Measurements from ENCODE around the gene DHRS1.

Gene DHRS1

GRCh38 chr14:24280797-24281460 lies 18.7 kb downstream of the DHRS1 start:
- no peaks in the 10 kb centered on the region for H3K4me1 ChIP-seq (ENCODE audit: control insufficient read depth, insufficient read depth, low read length)
- WGBS (ENCODE audit: insufficient coverage, insufficient read length): no CpG with 5 or more reads among the region's 6 CpGs
- H3K36me3 ChIP-seq (ENCODE audit: control insufficient read depth, insufficient read depth, low read length): no peaks in the 10 kb centered on the region; the same call in 1 of the 2 replicates
- no peaks in the 10 kb centered on the region for H3K27me3 ChIP-seq (ENCODE audit: control insufficient read depth, insufficient read depth, low read length)
- H3K27ac ChIP-seq (ENCODE audit: low read length): no peak overlapping the region
- H3K4me3 ChIP-seq (ENCODE audit: low read length): no peak overlapping the region
- DNase-seq (ENCODE audit: low read depth, low spot score): no peak
- H3K9me3 ChIP-seq (ENCODE audit: control insufficient read depth, insufficient read depth, low read length): no peaks in the 10 kb centered on the region

DNA sequence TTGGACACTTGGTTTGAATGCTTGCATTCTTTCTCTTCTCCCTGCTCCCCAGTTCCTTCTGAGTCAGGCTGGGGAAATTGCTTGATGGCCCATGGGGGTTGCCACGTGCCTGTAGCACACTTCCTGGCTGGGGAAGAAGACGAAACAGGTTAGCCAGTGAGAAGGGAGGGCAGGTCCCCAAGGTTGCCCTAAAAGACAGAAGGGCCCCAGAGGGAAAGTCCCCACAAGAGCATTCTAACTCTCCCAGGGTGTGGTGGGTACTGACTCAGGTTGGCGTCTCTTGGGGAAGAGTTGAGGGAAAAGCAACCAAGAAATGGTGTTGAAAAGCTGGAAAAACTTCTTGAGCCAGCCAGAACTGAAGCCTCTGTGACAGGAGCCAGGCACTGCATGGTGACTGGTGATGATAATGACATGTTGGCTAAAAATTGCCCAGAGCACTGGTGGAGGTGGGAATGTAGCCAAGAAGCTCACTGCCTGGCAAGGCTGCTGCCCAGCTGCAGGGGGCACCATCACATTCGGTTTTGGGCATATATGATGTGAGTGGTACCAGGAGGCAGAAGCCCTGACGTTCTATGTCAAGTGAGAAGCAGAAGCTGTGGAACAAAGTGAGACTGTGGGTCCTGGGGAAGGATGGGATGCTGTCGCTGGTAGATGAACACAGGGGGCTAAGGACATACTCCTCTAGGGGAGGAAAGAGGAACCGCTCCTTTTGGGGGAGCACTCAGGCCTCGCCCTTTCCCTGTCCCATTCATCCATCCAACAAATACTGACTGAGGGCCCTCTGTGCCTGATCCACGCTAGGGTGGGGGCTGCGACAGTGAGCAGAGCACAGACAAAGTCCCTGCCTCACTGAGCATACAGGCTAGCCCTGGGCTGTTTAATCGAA lies 20.0 kb downstream of the DHRS1 start:
- Histone ChIP-seq H3K4me3 (ENCODE audit: low read length) (no peak overlapping the region), H3K9me3 (ENCODE audit: control insufficient read depth, insufficient read depth, low read length) (no peaks in the 10 kb centered on the region), H3K4me1 (ENCODE audit: control insufficient read depth, insufficient read depth, low read length) (no peaks in the 10 kb centered on the region), H3K27ac (ENCODE audit: low read length) (no peak overlapping the region), H3K27me3 (ENCODE audit: control insufficient read depth, insufficient read depth, low read length) (no peaks in the 10 kb centered on the region), H3K36me3 (ENCODE audit: control insufficient read depth, insufficient read depth, low read length) (no peaks in the 10 kb centered on the region; the same call in 1 of the 2 replicates)
- WGBS (ENCODE audit: insufficient coverage, insufficient read length): no CpG with 5 or more reads among the region's 11 CpGs
- DNase-seq (ENCODE audit: low read depth, low spot score): no peak

DNA sequence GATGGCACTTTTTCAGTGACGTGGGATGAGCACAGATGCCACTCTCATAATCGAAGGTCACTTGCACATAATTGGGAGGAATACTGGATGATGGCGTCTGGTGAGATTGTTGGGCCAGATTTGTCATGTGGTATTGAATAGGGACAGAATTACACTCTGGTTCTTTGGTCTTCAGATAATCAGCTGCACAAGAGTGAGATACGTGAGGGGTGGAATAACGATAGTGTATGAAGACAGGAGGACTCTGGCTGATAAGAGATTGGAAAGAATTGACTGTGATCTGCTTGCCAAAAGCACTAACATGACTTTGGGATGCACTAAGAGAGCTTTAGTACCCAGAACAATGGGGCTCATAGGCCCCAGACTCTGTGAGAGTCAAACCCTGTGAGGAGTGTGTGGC lies 21.2 kb downstream of the DHRS1 start:
- Histone ChIP-seq H3K4me3 (ENCODE audit: low read length) (no peak overlapping the region), H3K9me3 (ENCODE audit: control insufficient read depth, insufficient read depth, low read length) (no peaks in the 10 kb centered on the region), H3K36me3 (ENCODE audit: control insufficient read depth, insufficient read depth, low read length) (no peaks in the 10 kb centered on the region; the same call in 1 of the 2 replicates), H3K4me1 (ENCODE audit: control insufficient read depth, insufficient read depth, low read length) (no peaks in the 10 kb centered on the region), H3K27ac (ENCODE audit: low read length) (no peak overlapping the region), H3K27me3 (ENCODE audit: control insufficient read depth, insufficient read depth, low read length) (no peaks in the 10 kb centered on the region)
- WGBS (ENCODE audit: insufficient coverage, insufficient read length): 100% methylated on average over 2 of the region's 5 CpGs
- no peak for DNase-seq (ENCODE audit: low read depth, low spot score)

DNA sequence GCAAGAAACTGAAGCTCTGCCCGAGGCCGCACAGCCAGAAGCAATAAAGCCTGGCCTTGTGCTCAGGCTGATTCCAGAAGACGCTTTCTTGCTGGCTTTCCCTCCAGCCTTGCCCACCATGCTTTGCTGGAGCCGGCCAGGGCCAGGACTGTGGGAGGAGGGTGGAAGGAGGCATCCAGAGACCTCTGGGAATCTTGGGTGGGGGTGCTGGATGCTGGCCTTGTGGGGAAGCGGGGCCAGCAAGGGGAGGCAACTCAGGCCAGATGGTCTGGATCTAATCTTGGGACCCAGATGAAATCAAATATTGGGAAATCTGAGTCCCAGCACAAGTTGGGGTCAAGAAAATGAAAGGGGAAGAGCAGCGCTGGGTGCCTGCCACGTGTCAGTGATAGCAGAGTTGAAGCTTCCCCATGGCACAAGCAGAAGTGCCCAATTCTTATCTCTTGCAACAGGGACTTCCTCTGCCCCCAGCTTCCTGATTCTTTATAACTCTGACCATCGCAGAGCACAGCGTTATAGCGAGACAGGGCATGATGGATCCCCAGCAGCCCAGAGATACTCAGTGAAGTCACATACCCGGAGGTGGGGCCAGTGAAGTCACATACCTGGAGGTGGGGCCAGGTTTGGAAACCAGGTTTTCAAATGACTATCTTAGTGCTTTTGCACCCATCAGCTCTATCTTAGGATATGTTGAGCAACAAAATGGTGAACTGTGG lies 21.8 kb downstream of the DHRS1 start:
- WGBS (ENCODE audit: insufficient coverage, insufficient read length): no CpG with 5 or more reads among the region's 11 CpGs
- H3K27me3 ChIP-seq (ENCODE audit: control insufficient read depth, insufficient read depth, low read length): no peaks in the 10 kb centered on the region
- no peak overlapping the region for H3K27ac ChIP-seq (ENCODE audit: low read length)
- no peaks in the 10 kb centered on the region for H3K9me3 ChIP-seq (ENCODE audit: control insufficient read depth, insufficient read depth, low read length)
- H3K4me1 ChIP-seq (ENCODE audit: control insufficient read depth, insufficient read depth, low read length): no peaks in the 10 kb centered on the region
- no peak overlapping the region for H3K4me3 ChIP-seq (ENCODE audit: low read length)
- no peaks in the 10 kb centered on the region; the same call in 1 of the 2 replicates for H3K36me3 ChIP-seq (ENCODE audit: control insufficient read depth, insufficient read depth, low read length)
- no peak for DNase-seq (ENCODE audit: low read depth, low spot score)

- Histone ChIP-seq H3K27ac (ENCODE audit: low read length) (no peak overlapping the region), H3K36me3 (ENCODE audit: control insufficient read depth, insufficient read depth, low read length) (no peaks in the 10 kb centered on the region; the same call in 1 of the 2 replicates), H3K4me3 (ENCODE audit: low read length) (no peak overlapping the region), H3K9me3 (ENCODE audit: control insufficient read depth, insufficient read depth, low read length) (no peaks in the 10 kb centered on the region), H3K27me3 (ENCODE audit: control insufficient read depth, insufficient read depth, low read length) (no peaks in the 10 kb centered on the region), H3K4me1 (ENCODE audit: control insufficient read depth, insufficient read depth, low read length) (no peaks in the 10 kb centered on the region)
- DNase-seq (ENCODE audit: low read depth, low spot score): no peak
- WGBS (ENCODE audit: insufficient coverage, insufficient read length): no CpG with 5 or more reads among the region's 6 CpGs
Observed at GRCh38 chr14:24277071-24277470, 22.5 kb downstream of the DHRS1 start.

GRCh38 chr14:24274101-24274543 lies 25.5 kb downstream of the DHRS1 start:
- Histone ChIP-seq H3K36me3 (ENCODE audit: control insufficient read depth, insufficient read depth, low read length) (no peaks in the 10 kb centered on the region; the same call in 1 of the 2 replicates), H3K27ac (ENCODE audit: low read length) (no peak overlapping the region), H3K4me1 (ENCODE audit: control insufficient read depth, insufficient read depth, low read length) (no peaks in the 10 kb centered on the region), H3K9me3 (ENCODE audit: control insufficient read depth, insufficient read depth, low read length) (no peaks in the 10 kb centered on the region), H3K4me3 (ENCODE audit: low read length) (no peak overlapping the region), H3K27me3 (ENCODE audit: control insufficient read depth, insufficient read depth, low read length) (no peaks in the 10 kb centered on the region)
- WGBS (ENCODE audit: insufficient coverage, insufficient read length): no CpG with 5 or more reads among the region's 3 CpGs
- no peak for DNase-seq (ENCODE audit: low read depth, low spot score)

DNA sequence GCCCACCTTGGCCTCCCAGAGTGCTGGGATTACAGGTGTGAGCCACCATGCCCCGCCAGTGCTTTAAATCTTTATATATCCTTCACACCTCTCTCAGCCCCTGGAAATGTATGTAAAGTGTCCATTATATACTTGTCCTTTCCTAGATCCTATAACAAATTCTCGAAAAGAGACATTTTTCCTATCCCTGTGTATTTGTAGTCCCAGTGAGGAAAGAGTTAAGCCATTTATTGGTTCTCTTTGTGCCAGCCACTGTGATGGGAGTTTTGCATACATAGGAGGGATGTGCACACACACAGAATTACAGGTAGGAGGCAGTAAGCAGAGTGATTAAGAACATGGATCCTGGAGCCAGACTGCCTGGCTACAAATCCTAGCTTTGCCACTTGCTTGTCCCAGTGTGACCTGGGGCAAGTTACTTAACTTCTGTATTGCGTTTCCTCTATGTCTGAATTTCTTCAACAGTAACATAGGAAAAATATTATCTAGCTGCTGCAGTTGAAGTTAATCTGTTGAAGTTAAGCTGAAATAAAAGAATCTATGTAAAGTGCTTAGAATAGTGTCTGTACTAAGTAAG lies 26.1 kb downstream of the DHRS1 start:
- Histone ChIP-seq H3K27me3 (ENCODE audit: control insufficient read depth, insufficient read depth, low read length) (no peaks in the 10 kb centered on the region), H3K9me3 (ENCODE audit: control insufficient read depth, insufficient read depth, low read length) (no peaks in the 10 kb centered on the region), H3K4me1 (ENCODE audit: control insufficient read depth, insufficient read depth, low read length) (no peaks in the 10 kb centered on the region), H3K36me3 (ENCODE audit: control insufficient read depth, insufficient read depth, low read length) (no peaks in the 10 kb centered on the region; the same call in 1 of the 2 replicates), H3K4me3 (ENCODE audit: low read length) (no peak overlapping the region), H3K27ac (ENCODE audit: low read length) (no peak overlapping the region)
- no peak for DNase-seq (ENCODE audit: low read depth, low spot score)
- WGBS (ENCODE audit: insufficient coverage, insufficient read length): no CpG with 5 or more reads among the region's 3 CpGs

DNA sequence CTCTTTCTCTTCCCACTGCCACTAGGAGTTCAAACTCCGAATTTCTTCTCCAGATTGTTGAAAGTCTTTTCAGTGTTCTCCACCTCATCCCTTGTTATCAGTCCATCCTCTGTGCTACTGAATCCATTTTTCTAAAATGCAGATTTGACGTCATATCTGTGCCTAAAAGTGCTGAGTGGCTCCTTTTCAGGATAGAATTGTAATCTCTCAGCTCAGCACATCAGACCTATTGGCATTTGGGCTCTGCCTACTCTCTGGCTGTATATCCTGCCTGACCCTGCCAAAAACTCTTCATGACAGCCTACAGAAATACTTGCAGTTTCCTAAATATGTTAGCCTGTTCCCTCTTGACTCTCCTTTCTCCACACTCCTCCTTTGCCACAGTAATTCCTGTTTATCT lies 27.1 kb downstream of the DHRS1 start:
- H3K4me3 ChIP-seq (ENCODE audit: low read length): no peak overlapping the region
- H3K9me3 ChIP-seq (ENCODE audit: control insufficient read depth, insufficient read depth, low read length): no peaks in the 10 kb centered on the region
- H3K27ac ChIP-seq (ENCODE audit: low read length): no peak overlapping the region
- no CpG with 5 or more reads among the region's 2 CpGs for WGBS (ENCODE audit: insufficient coverage, insufficient read length)
- DNase-seq (ENCODE audit: low read depth, low spot score): no peak
- H3K4me1 ChIP-seq (ENCODE audit: control insufficient read depth, insufficient read depth, low read length): no peaks in the 10 kb centered on the region
- no peaks in the 10 kb centered on the region for H3K27me3 ChIP-seq (ENCODE audit: control insufficient read depth, insufficient read depth, low read length)
- H3K36me3 ChIP-seq (ENCODE audit: control insufficient read depth, insufficient read depth, low read length): no peaks in the 10 kb centered on the region; the same call in 1 of the 2 replicates

DNA sequence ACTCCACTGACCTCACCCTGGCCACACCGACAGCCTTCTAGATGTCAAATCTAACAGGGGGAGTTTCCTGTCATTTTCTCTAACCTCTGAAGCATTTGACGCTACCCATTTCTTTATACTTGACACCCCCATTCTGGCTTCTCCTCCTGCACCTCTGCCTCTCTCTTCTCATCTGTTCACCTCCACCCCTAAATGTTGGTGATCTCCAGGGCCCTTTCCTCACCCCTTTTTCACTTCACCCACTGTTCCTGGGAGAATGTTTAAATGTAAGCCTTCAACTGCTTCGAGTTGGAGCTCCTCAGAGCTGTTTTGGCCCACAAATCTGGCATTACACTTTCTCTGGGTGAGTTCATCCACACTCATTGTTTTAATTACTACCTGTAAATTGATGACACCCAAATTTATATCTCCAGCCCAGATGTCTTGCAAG lies 27.7 kb downstream of the DHRS1 start:
- Histone ChIP-seq H3K4me3 (ENCODE audit: low read length) (peak overlapping the region; percentile 21; the same call in 1 of the 2 replicates), H3K27ac (ENCODE audit: low read length) (no peak overlapping the region), H3K4me1 (ENCODE audit: control insufficient read depth, insufficient read depth, low read length) (no peaks in the 10 kb centered on the region), H3K27me3 (ENCODE audit: control insufficient read depth, insufficient read depth, low read length) (no peaks in the 10 kb centered on the region), H3K36me3 (ENCODE audit: control insufficient read depth, insufficient read depth, low read length) (no peaks in the 10 kb centered on the region; the same call in 1 of the 2 replicates), H3K9me3 (ENCODE audit: control insufficient read depth, insufficient read depth, low read length) (no peaks in the 10 kb centered on the region)
- no peak for DNase-seq (ENCODE audit: low read depth, low spot score)
- WGBS (ENCODE audit: insufficient coverage, insufficient read length): no CpG with 5 or more reads among the region's 3 CpGs

Data from iPS DF 6.9 (cell line).